Smooth muscle cell (in vitro differentiated cells): ENCODE measurements around the gene TPST2. TPM values are rescaled to one million over a fixed set of nuclear protein-coding genes. Genes with fewer than 3 reads are reported as not detected.

Source experiments
- DNase-seq: peaks from one replicate; lab custom pipeline; 2025; ENCODE audit not compliant: unreplicated experiment; lab: John Stamatoyannopoulos, UW
- H2AFZ ChIP-seq: fragments of 200-600 bp; sonication (generic); 2 replicates; pipeline ENCODE4 v1.6.0; 2016; ENCODE audit warnings: antibody characterized with exemption, low read depth, mild to moderate bottlenecking
- H3F3A ChIP-seq: fragments of 200-600 bp; sonication (generic); 2 replicates; pipeline ENCODE4 v1.6.0; 2017; ENCODE audit warnings: antibody characterized with exemption, low read depth
- H3K27ac ChIP-seq: fragments of 200-600 bp; sonication (generic); 2 replicates; pipeline ENCODE4 v1.5.1; 2016; ENCODE audit warnings: low read depth, mild to moderate bottlenecking
- H3K27me3 ChIP-seq: fragments of 200-600 bp; sonication (generic); 2 replicates; pipeline ENCODE4 v1.6.1; 2016; ENCODE audit warnings: low read depth, mild to moderate bottlenecking
- H3K36me3 ChIP-seq: fragments of 200-600 bp; sonication (generic); 2 replicates; pipeline ENCODE4 v1.5.1; 2016; ENCODE audit warnings: low read depth
- H3K4me1 ChIP-seq: fragments of 200-600 bp; sonication (generic); 2 replicates; pipeline ENCODE4 v1.5.1; 2016; ENCODE audit warnings: low read depth
- H3K4me2 ChIP-seq: fragments of 200-600 bp; sonication (generic); 2 replicates; pipeline ENCODE4 v1.6.0; 2016; ENCODE audit warnings: mild to moderate bottlenecking
- H3K4me3 ChIP-seq: fragments of 200-600 bp; sonication (generic); 2 replicates; pipeline ENCODE4 v1.5.1; 2016; ENCODE audit warnings: mild to moderate bottlenecking
- H3K79me2 ChIP-seq: fragments of 200-600 bp; sonication (generic); 2 replicates; pipeline ENCODE4 v1.6.0; 2016; ENCODE audit warnings: low read depth, mild to moderate bottlenecking
- H3K9ac ChIP-seq: fragments of 200-600 bp; sonication (generic); 2 replicates; pipeline ENCODE4 v1.6.0; 2016; ENCODE audit warnings: low read depth
- H3K9me3 ChIP-seq: fragments of 200-600 bp; sonication (generic); replicated peaks from 2 replicates; pipeline ENCODE4 v1.5.1; 2016; ENCODE audit warnings: low read depth
- H4K20me1 ChIP-seq: fragments of 200-600 bp; sonication (generic); 2 replicates; pipeline ENCODE4 v1.6.0; 2016; ENCODE audit warnings: low read depth
- CTCF ChIP-seq: fragments of 200-600 bp; sonication (generic); IDR thresholded peaks from 2 replicates; pipeline ENCODE4 v1.5.1; 2017; ENCODE audit warnings: borderline replicate concordance, mild to moderate bottlenecking, antibody characterized with exemption; ENCODE audit not compliant: insufficient read depth, poor library complexity, severe bottlenecking
- WGBS: methylation state at CpG from one replicate; pipeline ENCODE4 v1.1.7; 2016; ENCODE audit warnings: low lambda C conversion rate; 5-methylcytosine and 5-hydroxymethylcytosine counted together
- polyA plus RNA-seq: library from polyadenylated mRNA; unstranded; fragments of >200 nt; fragmentation: Nextera tagmentation; extraction: Ambion mirVana; gene quantifications from 2 replicates; pipeline ENCODE4 v1.2.1, GENCODE V29; 2016
- total RNA-seq: library from RNA; depleted of rRNA; stranded (reverse); fragments of >200 nt; gene quantifications from 2 replicates; pipeline ENCODE4 v1.2.3, GENCODE V29; 2014

The TPST2 gene
- total and polyA plus RNA-seq, 2 experiments from 2014 or later = 44.1 to 48.5 TPM

- Histone ChIP-seq H2AFZ (no peak overlapping the region), H3K4me3 (no peak overlapping the region), H3K9ac (peak overlapping the region; percentile 19), H3K27ac (peak overlapping the region; percentile 98), H3K9me3 (no peaks in the 10 kb centered on the region), H3K36me3 (no peaks in the 10 kb centered on the region), H3K27me3 (no peaks in the 10 kb centered on the region), H3K4me2 (peak overlapping the region; percentile 96), H4K20me1 (no peaks in the 10 kb centered on the region), H3F3A (peaks cover 21% of the 10 kb centered on the region), H3K4me1 (peaks cover 31% of the 10 kb centered on the region), H3K79me2 (peaks cover 21% of the 10 kb centered on the region)
- no peak for DNase-seq
- no peak for TF ChIP-seq CTCF
- 84% methylated on average over 4 of the region's 4 CpGs for WGBS
Observed at GRCh38 chr22:26481694-26482093, 108.2 kb downstream of the TPST2 start.

- H3F3A ChIP-seq = peaks cover 26% of the 10 kb centered on the region
- H2AFZ ChIP-seq = no peak overlapping the region
- H3K9me3 ChIP-seq = no peaks in the 10 kb centered on the region
- no peak overlapping the region for H3K9ac ChIP-seq
- WGBS = 59% methylated on average over 6 of the region's 6 CpGs
- no peak overlapping the region for H3K4me3 ChIP-seq
- peaks cover 21% of the 10 kb centered on the region for H3K79me2 ChIP-seq
- no peaks in the 10 kb centered on the region for H3K36me3 ChIP-seq
- H3K27me3 ChIP-seq = no peaks in the 10 kb centered on the region
- H3K4me1 ChIP-seq = peaks cover 31% of the 10 kb centered on the region
- no peaks in the 10 kb centered on the region for H4K20me1 ChIP-seq
- DNase-seq = no peak
- peak overlapping the region; percentile 96 for H3K4me2 ChIP-seq
- H3K27ac ChIP-seq = peak overlapping the region; percentile 98
- no peak for TF ChIP-seq CTCF
Observed at GRCh38 chr22:26481112-26481693, 108.7 kb downstream of the TPST2 start.

GRCh38 chr22:26480611-26480932 lies 109.4 kb downstream of the TPST2 start:
- no peaks in the 10 kb centered on the region for H3K36me3 ChIP-seq
- 89% methylated on average over 2 of the region's 2 CpGs for WGBS
- no peak for TF ChIP-seq CTCF
- H2AFZ ChIP-seq = no peak overlapping the region
- peaks cover 21% of the 10 kb centered on the region for H3K79me2 ChIP-seq
- no peaks in the 10 kb centered on the region for H3K9me3 ChIP-seq
- H3K4me1 ChIP-seq = peaks cover 31% of the 10 kb centered on the region
- H3K27me3 ChIP-seq = no peaks in the 10 kb centered on the region
- H3K9ac ChIP-seq = no peak overlapping the region
- H3K4me3 ChIP-seq = no peak overlapping the region
- no peaks in the 10 kb centered on the region for H4K20me1 ChIP-seq
- peaks cover 28% of the 10 kb centered on the region for H3F3A ChIP-seq
- peak overlapping the region; percentile 98 for H3K27ac ChIP-seq
- peak overlapping the region; percentile 5 for H3K4me2 ChIP-seq
- DNase-seq = no peak
